Endometrial microvascular endothelial cells (primary cell): ENCODE data around the gene CCDC159. TPM values are rescaled to one million over a fixed set of nuclear protein-coding genes. Genes with fewer than 3 reads are reported as not detected.
"Not testable (repeated sequence)": the region's sequence is repeated elsewhere in the genome, so short reads cannot be mapped to it uniquely, and the experiment has no call there.

Source experiments
- in situ Hi-C: cut with HindIII; loops from 2 replicates; pipeline ENCODE4 v1.10.0; 2017; ENCODE audit warnings: low sequenced_read_pairs, low pct_unique_long_range_greater_than_20kb; ENCODE audit errors: inconsistent ontology term
- total RNA-seq: library from RNA; depleted of rRNA; stranded (reverse); fragments of >200 nt; gene quantifications from one replicate; pipeline ENCODE4 v1.2.3, GENCODE V29; 2015; ENCODE audit errors: inconsistent ontology term

Gene CCDC159, protein sequence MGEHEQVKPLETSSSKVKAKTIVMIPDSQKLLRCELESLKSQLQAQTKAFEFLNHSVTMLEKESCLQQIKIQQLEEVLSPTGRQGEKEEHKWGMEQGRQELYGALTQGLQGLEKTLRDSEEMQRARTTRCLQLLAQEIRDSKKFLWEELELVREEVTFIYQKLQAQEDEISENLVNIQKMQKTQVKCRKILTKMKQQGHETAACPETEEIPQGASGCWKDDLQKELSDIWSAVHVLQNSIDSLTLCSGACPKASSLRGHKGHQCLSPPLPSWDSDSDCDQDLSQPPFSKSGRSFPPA
- total RNA-seq, result 34.7 TPM

DNA sequence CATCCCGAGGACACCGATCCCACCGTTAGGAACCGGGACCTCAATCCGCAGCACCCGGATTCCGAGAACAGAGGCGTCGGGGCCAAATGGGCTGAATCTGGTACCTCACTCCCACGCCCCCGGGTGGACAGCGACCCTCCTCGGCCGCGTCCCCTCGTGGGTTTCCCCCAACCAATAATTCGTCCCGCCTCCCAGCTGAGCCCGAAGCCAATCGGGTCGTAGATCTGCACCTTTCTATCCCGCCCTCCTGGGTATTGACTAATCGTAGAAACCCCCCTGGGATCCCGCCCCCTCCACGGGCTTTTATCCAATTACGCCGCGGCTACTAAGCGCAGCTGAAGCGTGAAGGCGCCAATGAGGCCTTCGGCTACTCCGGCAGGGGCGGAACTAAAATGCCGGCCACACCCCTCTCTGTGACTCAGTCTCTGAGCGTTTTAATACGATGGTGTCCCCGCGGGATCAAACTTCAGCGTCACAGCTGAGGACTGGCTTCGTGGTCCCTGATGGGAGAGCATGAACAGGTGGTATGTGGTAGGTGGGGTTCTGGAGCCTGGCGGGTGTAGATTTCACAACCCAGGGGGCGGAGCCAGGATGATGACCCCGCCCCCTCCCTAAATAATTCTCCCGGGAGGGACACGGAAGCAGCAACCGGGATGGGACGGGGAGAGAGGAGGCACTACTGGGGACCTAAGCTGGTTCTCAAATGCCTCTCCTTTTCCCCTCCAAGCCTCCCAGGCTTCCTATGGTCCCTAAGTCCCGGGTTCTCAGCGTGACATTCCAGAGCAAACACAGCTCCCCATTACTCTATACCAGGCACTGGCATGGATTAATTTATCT lies at the start of gene CCDC159, which contains the start of gene TMEM205:
TSS of gene CCDC159 (plus strand) at position 416 of the 837 bp plus-strand sequence. CDS start at position 504, 88 bp downstream.
TSS of gene TMEM205 (minus strand) at position 165 of the 837 bp plus-strand sequence. CDS start 649 bp downstream, outside the sequence.
- in situ Hi-C loops, result no loop called here

DNA sequence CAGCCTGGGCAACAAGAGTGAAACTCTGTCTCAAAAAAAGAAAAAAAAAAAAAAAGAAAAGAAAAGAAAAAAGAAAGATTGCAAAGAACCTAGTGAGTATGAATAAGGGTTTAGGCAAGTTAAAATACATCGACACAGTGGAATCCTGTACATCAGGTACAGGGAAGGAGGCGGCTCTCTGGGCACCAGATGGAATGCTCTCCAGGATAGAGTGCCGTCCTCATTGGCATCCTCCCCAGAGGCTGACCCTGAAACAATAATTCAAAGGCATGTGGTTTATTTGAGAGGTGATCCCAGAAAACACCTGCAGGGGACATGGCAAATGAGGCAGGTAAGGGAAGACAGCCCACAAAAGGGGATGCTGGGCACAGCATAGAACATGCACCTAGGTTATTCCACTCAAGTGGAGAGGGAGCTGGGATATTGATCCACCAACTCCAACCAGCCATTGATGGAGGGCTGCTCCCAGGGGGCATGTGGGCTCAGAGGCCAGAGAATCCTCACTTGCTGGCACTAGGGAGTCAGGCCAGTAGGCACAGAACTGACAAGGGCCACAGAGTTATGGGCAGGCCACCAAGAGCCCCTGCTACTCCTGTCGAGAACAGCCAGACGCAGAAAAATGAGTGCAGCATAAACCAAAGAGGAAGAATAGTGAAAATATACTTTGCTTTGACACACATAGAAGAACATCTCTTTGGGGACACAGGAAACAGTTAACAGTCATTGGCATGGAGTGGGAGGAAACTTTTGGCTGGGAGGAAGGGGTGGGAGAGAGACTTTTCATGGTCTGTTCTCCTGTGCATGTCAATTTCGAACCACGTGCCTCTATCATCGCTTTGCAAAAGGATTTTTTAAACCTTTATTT lies 46.1 kb upstream of the CCDC159 start:
- in situ Hi-C loops, result no loop called here

DNA sequence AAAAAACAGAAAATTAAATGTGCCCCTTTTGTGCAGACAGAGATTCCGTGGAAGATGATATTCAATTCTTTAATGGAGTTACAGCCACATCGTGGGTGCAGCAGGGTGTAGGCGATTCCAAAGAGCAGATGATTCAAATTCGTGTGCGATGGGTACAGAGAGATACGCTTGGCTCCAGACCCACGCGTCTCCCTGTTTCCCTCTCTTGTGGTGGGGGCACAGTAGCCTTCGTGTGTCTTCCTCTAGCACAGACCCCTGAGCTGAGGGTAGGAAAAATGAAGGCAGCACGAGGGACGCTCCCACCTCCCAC lies 45.6 kb upstream of the CCDC159 start:
- in situ Hi-C loops, result no loop called here

DNA sequence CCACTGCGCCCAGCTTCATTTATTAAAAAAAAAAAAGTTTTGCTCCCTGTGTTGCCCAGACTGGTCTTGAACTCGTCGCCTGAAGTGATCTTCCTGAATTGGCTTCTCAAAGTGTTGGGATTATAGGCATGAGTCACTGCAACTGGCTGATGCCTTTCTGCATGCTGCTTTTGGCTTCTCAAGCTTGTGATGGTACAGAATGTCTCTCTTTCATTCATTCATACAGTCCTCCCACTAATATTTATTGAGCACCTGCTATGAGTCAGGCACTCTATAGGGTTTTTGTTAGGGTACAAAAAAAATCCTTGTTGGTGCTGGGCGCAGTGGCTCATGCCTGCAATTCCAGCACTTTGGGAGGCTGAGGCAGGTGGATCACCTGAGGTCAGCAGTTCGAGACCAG lies 41.4 kb upstream of the CCDC159 start:
- in situ Hi-C loops, result no loop called here

DNA sequence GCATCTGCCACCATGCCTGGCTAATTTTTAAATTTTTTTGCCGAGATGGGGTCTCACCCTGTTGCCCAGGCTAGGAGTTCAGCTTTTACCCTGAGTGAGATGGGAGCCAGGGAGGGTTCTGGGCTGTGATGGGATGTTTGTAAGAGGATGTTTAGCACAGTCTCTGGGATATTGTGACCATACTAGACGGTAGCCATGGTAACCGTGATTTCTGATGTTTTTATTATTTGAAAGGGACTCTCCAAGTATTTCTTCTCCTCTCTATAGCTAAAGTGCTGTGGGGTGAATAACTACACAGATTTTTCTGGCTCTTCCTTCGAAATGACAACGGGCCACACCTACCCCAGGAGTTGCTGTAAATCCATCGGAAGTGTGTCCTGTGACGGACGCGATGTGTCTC lies 40.0 kb upstream of the CCDC159 start:
- in situ Hi-C loops, result no loop called here

DNA sequence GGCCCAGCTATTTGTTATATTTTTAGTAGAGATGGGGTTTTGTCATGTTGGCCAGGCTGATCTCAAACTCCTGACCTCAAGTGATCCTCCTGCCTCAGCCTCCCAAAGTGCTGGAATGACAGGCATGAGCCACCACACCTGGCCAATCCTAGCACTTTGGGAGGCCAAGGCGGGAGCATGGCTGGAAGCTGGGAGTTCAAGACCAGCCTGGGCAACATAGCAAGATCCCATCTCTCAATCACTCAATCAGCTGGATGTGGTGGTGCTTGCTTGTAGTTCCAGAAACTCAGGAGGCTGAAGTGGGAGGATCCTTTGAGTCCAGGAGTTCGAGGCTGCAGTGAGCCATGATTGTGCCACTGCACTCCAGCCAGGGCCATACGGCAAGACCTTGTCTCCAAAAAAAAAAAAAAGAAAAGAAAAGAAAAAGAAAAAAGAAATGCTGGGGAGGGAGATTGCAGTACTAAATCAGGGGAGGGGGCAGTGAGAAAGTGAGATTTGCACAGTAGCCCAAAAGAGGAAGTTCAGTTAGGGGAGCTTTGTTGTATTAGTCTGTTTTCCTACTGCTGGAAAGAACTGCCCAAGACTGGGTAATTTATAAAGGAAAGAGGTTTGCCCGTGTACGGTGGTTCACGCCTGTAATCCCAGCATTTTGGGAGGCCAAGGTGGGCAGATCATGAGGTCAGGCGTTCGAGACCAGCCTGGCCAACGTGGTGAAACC lies 25.9 kb upstream of the CCDC159 start:
- in situ Hi-C loops, result not testable (repeated sequence)

DNA sequence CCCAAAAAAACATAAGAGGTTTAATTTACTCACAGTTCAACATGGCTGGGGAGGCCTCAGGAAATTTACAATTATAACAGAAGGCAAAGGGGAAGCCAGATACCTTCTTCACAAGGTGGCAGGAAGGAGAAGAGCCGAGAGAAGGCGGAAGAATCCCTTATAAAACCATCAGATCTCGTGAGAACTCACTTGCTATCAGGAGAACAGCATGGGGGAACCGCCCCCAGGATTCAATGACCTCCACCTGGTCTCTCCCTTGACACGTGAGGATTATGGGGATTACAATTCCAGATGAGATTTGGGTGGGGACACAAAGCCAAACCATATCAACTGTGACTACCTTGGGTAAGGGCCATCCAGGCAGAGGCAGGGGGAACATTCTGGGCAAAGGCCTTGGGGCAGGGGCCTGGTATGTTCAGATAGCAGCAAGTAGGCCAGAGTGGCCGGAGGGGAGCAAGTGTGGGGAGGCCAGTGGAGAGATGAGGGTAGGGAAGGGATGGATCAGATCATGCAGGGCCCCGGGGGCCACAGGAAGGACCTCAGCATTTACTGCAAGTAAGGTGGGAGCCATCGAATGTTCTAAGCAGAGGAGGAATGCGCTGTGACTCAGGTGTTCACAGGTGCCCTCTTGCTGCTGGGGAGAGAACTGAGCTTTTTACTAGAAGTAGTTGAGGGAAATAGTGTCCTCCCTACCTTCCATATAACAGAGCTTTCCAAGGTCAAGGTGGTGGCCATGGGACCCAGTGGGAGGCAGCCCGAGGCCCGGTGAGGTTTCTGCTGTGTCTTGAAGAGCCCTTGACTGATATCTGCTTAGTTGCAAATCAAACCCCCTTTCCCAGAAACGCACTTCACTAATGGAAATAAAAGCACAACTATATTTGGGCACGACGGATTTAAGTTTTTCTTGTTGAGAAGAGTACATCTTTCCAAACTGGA lies 24.9 kb upstream of the CCDC159 start:
- in situ Hi-C loops, result no loop called here

DNA sequence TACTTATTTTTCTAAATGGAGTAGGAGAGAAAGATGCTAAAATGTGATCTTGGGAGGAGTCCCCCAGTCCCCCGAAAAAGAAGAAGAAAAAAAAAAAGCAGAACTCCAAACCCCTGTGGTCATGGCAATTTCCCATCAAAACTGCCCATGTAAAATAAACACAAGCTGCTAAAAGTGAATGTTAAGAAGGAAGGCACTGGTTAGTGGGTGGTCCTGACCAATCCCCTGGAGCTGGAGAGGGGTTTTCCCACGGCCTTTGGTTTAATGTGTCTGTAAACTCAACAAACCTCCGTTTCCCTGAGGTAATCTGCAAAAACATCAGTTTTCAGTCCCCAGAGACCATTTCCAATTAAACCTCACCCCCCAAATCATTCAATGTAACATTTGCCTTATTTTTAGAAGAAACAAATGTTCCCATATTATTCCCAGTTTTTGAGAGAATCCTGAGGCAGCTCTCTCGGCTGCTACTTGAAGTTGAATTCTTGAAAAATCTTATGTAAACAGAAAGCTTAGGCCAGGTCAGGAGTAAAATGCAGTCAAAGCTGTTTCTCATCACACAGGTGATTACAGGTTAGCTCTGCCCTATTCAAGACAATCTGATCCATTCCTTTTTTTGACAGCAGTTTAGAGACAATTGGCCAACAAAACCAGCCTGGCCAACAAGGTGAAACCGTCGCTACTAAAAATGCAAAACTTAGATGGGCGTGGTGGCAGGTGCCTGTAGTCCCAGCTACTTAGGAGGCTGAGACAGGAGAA lies 23.9 kb upstream of the CCDC159 start:
- in situ Hi-C loops, result no loop called here

DNA sequence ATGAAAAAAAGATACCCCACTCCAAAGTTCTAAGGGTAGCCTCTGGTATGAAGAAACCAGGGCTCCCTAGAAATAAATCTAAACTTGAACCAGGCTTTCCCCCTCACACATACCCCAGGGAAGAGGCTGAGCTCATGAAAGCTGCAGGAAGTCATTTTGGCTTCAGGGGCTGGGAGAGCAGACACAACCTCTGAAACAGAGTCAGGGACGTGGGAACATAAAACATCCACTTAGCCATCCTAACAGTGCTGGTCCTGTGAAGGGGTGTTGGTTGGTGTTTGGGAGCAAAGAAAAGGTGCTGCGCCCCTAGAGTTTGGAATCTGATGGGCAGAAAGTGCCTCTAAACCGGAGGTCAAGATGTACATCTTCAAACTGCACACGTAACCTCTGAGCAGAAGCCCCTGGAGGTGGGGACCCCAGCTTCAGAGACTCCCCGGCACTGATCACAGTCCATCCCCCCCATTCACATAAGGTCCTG lies 22.7 kb upstream of the CCDC159 start:
- in situ Hi-C loops, result no loop called here

DNA sequence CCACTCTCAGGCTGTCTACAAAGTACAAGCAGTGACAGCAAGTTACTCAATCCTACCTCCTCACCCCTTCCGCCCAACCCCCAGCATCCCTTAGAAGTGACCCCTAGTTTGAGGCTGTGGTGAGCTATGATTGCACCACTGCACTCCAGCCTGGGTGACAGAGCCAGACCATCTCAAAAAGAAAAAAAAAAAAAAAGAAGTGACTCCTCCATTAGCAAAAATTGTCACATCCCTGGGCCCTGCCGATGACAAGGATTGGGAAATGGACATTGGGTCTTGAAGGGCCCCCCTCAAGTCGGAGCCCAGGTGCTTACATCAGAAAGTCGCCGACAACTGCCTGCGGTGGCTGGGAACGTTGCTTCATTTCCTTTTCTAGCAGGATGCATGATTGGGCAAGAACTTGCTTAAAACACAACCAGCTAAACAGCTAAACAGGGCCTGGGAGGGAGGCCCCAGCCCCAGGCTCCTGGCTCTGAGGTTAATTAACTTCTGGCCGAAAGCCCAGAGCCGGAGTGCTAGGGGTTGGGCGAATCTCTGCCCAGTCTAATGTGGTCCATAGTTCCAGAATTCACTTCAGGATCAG lies 22.1 kb upstream of the CCDC159 start:
- in situ Hi-C loops, result no loop called here

DNA sequence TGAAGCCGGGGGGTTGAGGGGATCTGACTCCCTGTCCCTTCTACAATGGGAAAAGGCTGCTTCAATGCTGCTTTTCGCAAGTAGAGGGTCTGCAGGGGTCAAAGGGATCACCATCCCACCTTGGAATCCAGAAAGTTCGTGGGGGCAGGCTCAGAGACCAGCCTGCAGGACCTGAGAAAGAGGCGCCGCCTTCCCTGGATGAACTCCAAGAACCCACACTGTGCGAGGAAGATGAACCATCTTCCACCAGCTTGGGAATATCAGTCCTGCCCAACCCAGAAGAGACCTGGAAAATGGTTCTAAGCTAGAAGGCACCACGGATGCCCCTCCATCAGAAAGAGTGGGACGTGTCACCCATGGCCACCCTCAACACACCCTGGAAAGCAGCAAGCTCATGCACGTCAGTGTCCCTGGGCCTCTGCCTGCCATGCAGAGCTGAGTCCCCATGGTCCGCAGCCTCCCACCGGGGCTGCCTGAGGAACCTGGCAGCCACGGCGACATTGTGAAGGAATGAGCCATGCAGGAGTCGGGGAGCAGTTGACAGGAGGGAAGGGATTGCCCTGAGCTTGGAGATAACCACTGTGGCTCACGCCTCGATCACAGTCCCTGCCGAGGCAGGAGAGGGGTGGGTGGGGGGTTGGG lies 21.4 kb upstream of the CCDC159 start:
- in situ Hi-C loops, result no loop called here

DNA sequence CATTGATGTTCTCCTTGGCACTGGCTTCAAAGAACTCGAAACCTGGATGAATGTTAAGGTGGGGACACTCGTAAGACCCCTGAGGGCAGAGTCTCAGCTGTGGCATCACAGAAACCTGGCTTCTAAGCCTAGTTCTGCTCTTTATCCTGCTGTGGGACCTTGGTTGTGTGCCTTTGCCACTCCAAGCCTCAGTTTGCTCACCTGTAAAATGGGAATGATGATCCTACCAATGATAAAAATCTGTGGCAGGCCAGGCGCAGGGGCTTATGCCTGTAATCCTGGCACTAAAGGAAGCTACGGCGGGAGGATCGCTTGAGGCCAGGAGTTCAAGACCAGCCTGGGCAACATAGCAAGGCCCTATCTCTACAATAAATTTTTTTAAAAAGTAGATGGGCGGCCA lies 20.8 kb upstream of the CCDC159 start:
- in situ Hi-C loops, result no loop called here

DNA sequence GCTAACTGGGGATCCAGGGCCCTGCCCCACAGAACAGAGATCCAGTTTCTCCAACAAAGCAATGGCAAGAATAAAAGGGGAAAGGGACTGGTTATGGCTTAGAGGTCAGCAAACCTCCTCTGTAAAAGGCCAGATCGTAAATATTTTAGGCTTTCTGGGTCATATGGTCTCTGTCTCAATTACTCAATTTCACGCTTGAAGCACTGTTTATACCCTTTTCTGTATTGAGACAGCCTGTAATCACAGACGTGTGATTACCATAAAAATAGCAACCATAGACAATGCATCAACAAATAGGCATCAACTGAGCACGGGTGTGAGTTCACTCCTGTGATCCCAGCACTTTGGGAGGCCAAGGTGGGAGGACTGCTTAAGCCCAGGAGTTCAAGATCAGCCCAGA lies 16.2 kb upstream of the CCDC159 start:
- in situ Hi-C loops, result no loop called here

DNA sequence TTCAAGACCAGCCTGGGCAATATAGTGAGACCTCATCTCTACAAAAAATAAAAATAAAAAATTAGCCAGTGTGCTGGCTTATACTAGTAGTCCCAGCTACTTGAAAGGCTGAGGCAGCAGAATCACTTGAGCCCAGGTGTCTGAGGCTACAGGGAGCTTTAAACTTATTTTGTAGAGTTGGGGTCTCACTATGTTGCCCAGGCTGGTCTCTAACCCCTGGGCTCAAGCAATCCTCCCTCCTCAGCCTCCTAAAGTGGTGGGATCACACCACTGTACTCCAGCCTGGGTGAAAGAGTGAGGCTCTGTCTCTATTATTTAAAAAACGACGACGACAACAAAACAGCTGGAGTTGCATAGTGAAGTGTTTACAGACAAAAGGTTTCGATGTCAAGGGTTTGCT lies 14.8 kb upstream of the CCDC159 start:
- in situ Hi-C loops, result no loop called here

DNA sequence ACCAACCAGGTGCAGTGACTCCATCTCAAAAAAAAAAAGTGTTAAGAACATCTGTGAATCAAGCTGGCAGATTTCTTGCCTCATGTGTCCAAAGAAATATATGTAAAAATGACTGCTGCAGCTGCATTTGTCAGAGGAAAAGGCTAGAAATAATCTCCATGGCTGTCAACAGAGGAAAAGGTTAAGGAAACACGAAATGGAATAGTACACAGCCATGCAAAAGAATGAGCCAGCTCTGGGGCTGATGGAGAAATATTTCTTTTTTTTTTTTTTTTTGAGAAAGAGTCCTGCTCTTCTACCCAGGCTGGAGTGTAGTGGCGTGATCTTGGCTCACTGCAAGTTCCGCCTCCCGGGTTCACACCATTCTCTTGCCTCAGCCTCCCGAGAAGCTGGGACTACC lies 13.5 kb upstream of the CCDC159 start:
- in situ Hi-C loops, result no loop called here

DNA sequence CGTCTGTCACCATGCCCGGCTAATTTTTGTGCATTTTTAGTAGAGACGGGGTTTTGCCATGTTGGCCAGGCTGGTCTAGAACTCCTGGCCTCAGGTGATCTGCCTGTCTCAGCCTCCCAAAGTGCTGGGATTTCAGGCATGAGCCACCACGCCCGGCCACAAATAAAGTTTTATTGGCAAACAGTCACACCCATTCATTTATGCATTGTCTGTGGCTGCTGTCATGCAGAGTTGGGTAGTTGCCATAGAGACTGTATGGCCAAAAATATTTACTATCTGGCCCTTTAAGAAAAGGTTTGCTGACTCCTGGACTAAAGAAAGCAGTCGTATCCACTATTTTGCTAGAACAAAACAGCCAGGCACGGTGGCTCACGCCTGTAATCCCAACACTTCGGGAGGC lies 12.5 kb upstream of the CCDC159 start:
- in situ Hi-C loops, result not testable (repeated sequence)
